ENCODE results near the gene METTL25B. TPM values are rescaled to one million over a fixed set of nuclear protein-coding genes. Genes with fewer than 3 reads are reported as not detected.
A peak's percentile ranks its signal among the peaks of the same experiment; 100 is the strongest.

Gene METTL25B
- total and polyA plus RNA-seq, 7 experiments from 2014 or later = 4.4 to 29.8 (median 29.0) TPM

GRCh38 chr1:156772728-156773497, 44.6 kb downstream of the METTL25B start:
- Mint-ChIP-seq H3K27me3 (no peaks in the 10 kb centered on the region), H3K4me1 (peaks cover 50 to 81% (median 75%) of the 10 kb centered on the region in 7 donors), H3K27ac (peak overlapping the region in 2 of 9 donors; percentile 15 to 21), H3K4me3 (peak overlapping the region in 3 of 10 donors; percentile 9 to 38 (median 33)), H3K36me3 (peaks cover 10 to 40% (median 21%) of the 10 kb centered on the region in 5 donors), H3K9me3 (peaks cover 0 to 1% (median 0%) of the 10 kb centered on the region in 11 donors)
- Histone ChIP-seq H3K27ac (ENCODE audit: low read depth, low read length) (no peak overlapping the region), H3K4me3 (ENCODE audit: low read length) (no peak overlapping the region), H3K36me3 (ENCODE audit: control insufficient read depth in 2 of 3, insufficient read depth in 3 of 3, low read length in 3 of 3) (peaks cover 0 to 24% (median 4%) of the 10 kb centered on the region in 3 experiments), H3K4me1 (ENCODE audit: control insufficient read depth in 2 of 2, insufficient read depth in 2 of 2, low read length in 2 of 2) (peaks cover 32 to 45% of the 10 kb centered on the region in 2 donors), H3K27me3 (ENCODE audit: control insufficient read depth in 2 of 2, insufficient read depth in 2 of 2, low read length in 2 of 2) (no peaks in the 10 kb centered on the region), H3K9me3 (ENCODE audit: control insufficient read depth in 2 of 3, low read length in 3 of 3) (no peaks in the 10 kb centered on the region)
- DNase-seq (no peak), ATAC-seq (no peak)
- intact Hi-C loops (cut with micrococcal nuclease) = no loop called here
- CTCF ChIA-PET = interaction anchor here (0.8 kb wide), 1 partner anchor 45 kb away, joined by 3 read pairs; the partner anchor contains the start of genes ISG20L2 and METTL25B
- POLR2A ChIA-PET = no interaction called here

DNA sequence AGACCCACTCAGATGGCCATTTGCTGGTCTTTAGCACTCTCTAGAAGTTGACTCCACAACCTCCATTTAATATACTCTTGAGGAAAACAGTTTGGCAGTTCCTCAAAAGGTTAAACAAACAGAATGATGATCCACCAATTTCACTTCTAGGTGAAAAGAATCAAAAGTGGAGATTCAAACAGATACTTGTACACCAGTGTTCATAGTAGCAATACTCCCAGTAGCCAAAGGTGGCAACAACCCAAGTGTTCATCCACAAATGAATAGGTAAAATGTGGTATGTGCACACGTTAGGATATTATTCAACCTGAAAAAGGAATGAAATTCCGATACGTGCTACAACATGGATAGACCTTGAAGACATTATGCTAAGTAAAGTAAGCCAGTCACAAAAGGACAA, 45.3 kb downstream of the METTL25B start:
- Mint-ChIP-seq H3K27me3 (no peaks in the 10 kb centered on the region), H3K27ac (peak overlapping the region in 2 of 9 donors; percentile 5 to 16), H3K36me3 (peaks cover 10 to 40% (median 19%) of the 10 kb centered on the region in 5 donors), H3K9me3 (peaks cover 0 to 1% (median 0%) of the 10 kb centered on the region in 11 donors), H3K4me3 (peak overlapping the region in 2 of 10 donors; percentile 33 to 38), H3K4me1 (peaks cover 49 to 83% (median 78%) of the 10 kb centered on the region in 7 donors)
- CTCF ChIA-PET = no interaction called here
- no peak for DNase-seq
- H3K4me3 ChIP-seq (ENCODE audit: low read length) = no peak overlapping the region
- H3K27me3 ChIP-seq (ENCODE audit: control insufficient read depth in 2 of 2, insufficient read depth in 2 of 2, low read length in 2 of 2) = no peaks in the 10 kb centered on the region
- H3K4me1 ChIP-seq (ENCODE audit: control insufficient read depth in 2 of 2, insufficient read depth in 2 of 2, low read length in 2 of 2) = peaks cover 26 to 38% of the 10 kb centered on the region in 2 donors
- no peak for ATAC-seq
- intact Hi-C loops (cut with micrococcal nuclease) = no loop called here
- H3K36me3 ChIP-seq (ENCODE audit: control insufficient read depth in 2 of 3, insufficient read depth in 3 of 3, low read length in 3 of 3) = peaks cover 0 to 23% (median 4%) of the 10 kb centered on the region in 3 experiments
- H3K27ac ChIP-seq (ENCODE audit: low read depth, low read length) = no peak overlapping the region
- POLR2A ChIA-PET = no interaction called here
- H3K9me3 ChIP-seq (ENCODE audit: control insufficient read depth in 2 of 3, low read length in 3 of 3) = no peaks in the 10 kb centered on the region

DNA sequence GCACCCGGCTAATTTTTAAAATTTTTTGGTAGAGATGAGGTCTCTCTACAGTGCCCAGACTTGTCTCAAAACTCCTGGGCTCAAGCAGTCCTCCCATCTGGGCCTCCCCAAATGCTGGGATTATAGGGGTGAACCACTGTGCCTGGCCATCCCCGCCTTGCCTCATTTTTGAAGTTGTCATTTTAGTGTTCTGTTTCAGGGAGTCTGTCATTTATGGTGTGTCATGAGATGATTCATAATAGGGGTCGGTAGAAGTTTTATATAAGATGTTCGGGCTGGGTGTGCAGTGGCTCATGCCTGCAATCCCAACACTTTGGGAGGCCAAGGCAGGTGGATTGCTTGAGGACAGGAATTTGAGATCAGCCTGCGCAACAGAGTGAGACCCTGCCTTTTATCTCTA, 47.5 kb downstream of the METTL25B start:
- Histone ChIP-seq H3K27ac (ENCODE audit: low read depth, low read length) (peak overlapping the region; percentile 21), H3K9me3 (ENCODE audit: control insufficient read depth in 2 of 3, low read length in 3 of 3) (no peaks in the 10 kb centered on the region), H3K4me3 (ENCODE audit: low read length) (no peak overlapping the region), H3K36me3 (ENCODE audit: control insufficient read depth in 2 of 3, insufficient read depth in 3 of 3, low read length in 3 of 3) (peaks cover 0 to 19% (median 4%) of the 10 kb centered on the region in 3 experiments), H3K27me3 (ENCODE audit: control insufficient read depth in 2 of 2, insufficient read depth in 2 of 2, low read length in 2 of 2) (no peaks in the 10 kb centered on the region), H3K4me1 (ENCODE audit: control insufficient read depth in 2 of 2, insufficient read depth in 2 of 2, low read length in 2 of 2) (peaks cover 20 to 23% of the 10 kb centered on the region in 2 donors)
- Mint-ChIP-seq H3K4me3 (peak overlapping the region in 2 of 10 donors; percentile 23 to 31), H3K9me3 (peaks cover 0 to 1% (median 0%) of the 10 kb centered on the region in 11 donors), H3K27me3 (no peaks in the 10 kb centered on the region), H3K36me3 (peaks cover 7 to 29% (median 10%) of the 10 kb centered on the region in 5 donors), H3K4me1 (peaks cover 33 to 62% (median 59%) of the 10 kb centered on the region in 7 donors), H3K27ac (peak overlapping the region in 2 of 9 donors; percentile 6 to 52)
- DNase-seq = no peak
- no peak for ATAC-seq
- ChIA-PET CTCF (interaction anchor here (0.9 kb wide), 2 partner anchors 21 to 193 kb away, joined by 3 to 4 read pairs; no protein-coding TSS in a partner anchor), POLR2A (no interaction called here)
- intact Hi-C loops (cut with micrococcal nuclease) = no loop called here

DNA sequence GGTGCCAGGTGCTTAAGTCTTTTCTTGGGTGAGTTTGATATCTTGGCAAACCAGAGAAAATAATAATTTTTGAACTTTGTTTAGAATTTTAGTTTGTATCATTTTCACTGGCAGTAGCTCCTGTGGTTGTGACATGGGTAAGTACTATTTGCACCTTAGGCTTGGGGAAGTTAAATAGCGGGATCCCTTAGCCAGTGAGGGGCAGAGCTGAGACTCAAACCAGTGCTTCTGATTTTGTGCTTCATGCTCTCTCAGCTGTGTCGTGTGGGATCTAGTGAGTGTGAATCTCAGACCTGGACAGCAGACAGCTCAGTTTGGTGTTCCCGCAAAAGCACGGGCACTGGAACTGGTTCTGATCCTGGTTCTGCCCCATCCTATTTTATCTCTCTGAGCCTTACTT, 48.7 kb downstream of the METTL25B start:
- Histone ChIP-seq H3K4me3 (ENCODE audit: low read length) (no peak overlapping the region), H3K27me3 (ENCODE audit: control insufficient read depth in 2 of 2, insufficient read depth in 2 of 2, low read length in 2 of 2) (no peaks in the 10 kb centered on the region), H3K27ac (ENCODE audit: low read depth, low read length) (no peak overlapping the region), H3K36me3 (ENCODE audit: control insufficient read depth in 2 of 3, insufficient read depth in 3 of 3, low read length in 3 of 3) (peaks cover 0 to 21% (median 4%) of the 10 kb centered on the region in 3 experiments), H3K4me1 (ENCODE audit: control insufficient read depth in 2 of 2, insufficient read depth in 2 of 2, low read length in 2 of 2) (peaks cover 20% of the 10 kb centered on the region in 2 donors), H3K9me3 (ENCODE audit: control insufficient read depth in 2 of 3, low read length in 3 of 3) (no peaks in the 10 kb centered on the region)
- POLR2A ChIA-PET = no interaction called here
- Mint-ChIP-seq H3K4me3 (peak overlapping the region in 3 of 10 donors; percentile 0 to 50 (median 30)), H3K27ac (peak overlapping the region in 6 of 9 donors; percentile 7 to 62 (median 40)), H3K36me3 (peaks cover 10 to 31% (median 12%) of the 10 kb centered on the region in 5 donors), H3K27me3 (no peaks in the 10 kb centered on the region), H3K9me3 (no peaks in the 10 kb centered on the region), H3K4me1 (peaks cover 36 to 64% (median 61%) of the 10 kb centered on the region in 7 donors)
- intact Hi-C loops (cut with micrococcal nuclease) = no loop called here
- DNase-seq (no peak), ATAC-seq (no peak)
- CTCF ChIA-PET = interaction anchor here (0.7 to 1.4 kb wide), 3 partner anchors 20 to 51 kb away, joined by 3 to 4 read pairs (median 3); partner anchors contain the start of gene HDGF

DNA sequence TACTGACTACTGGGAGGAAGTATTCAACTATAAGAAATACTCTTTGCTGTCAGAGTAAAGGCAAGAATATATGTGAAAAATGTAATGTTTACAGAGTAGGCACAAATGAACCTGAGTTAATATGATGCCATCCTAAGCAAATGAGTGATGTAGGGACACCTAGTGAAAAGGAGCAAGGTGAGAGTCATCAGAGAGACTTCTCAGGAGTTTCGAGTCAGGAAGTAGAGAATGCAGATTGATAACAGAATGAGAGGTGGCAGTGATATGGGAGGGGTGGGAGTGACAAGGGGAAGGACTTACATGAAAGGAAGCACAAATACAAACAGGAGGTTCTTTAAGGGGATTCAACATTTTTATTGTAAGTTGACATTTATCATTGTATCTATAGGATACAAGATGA, 49.3 kb downstream of the METTL25B start:
- Histone ChIP-seq H3K9me3 (ENCODE audit: control insufficient read depth in 2 of 3, low read length in 3 of 3) (no peaks in the 10 kb centered on the region), H3K27me3 (ENCODE audit: control insufficient read depth in 2 of 2, insufficient read depth in 2 of 2, low read length in 2 of 2) (no peaks in the 10 kb centered on the region), H3K4me1 (ENCODE audit: control insufficient read depth in 2 of 2, insufficient read depth in 2 of 2, low read length in 2 of 2) (peaks cover 14 to 20% of the 10 kb centered on the region in 2 donors), H3K36me3 (ENCODE audit: control insufficient read depth in 2 of 3, insufficient read depth in 3 of 3, low read length in 3 of 3) (peaks cover 0 to 21% (median under 1%) of the 10 kb centered on the region in 3 experiments), H3K27ac (ENCODE audit: low read depth, low read length) (no peak overlapping the region), H3K4me3 (ENCODE audit: low read length) (no peak overlapping the region)
- ATAC-seq = no peak
- no peaks in the 10 kb centered on the region for H3K27me3 Mint-ChIP-seq
- intact Hi-C loops (cut with micrococcal nuclease) = no loop called here
- DNase-seq = no peak
- H3K4me3 Mint-ChIP-seq = peak overlapping the region in 7 of 10 donors; percentile 1 to 50 (median 12)
- H3K36me3 Mint-ChIP-seq = peaks cover 8 to 32% (median 18%) of the 10 kb centered on the region in 5 donors
- H3K9me3 Mint-ChIP-seq = no peaks in the 10 kb centered on the region
- ChIA-PET CTCF (interaction anchor here (1.4 kb wide), 1 partner anchor 51 kb away, joined by 4 read pairs; no protein-coding TSS in a partner anchor), POLR2A (no interaction called here)
- H3K4me1 Mint-ChIP-seq = peaks cover 36 to 62% (median 57%) of the 10 kb centered on the region in 7 donors
- H3K27ac Mint-ChIP-seq = peak overlapping the region in 8 of 9 donors; percentile 9 to 80 (median 48)

DNA sequence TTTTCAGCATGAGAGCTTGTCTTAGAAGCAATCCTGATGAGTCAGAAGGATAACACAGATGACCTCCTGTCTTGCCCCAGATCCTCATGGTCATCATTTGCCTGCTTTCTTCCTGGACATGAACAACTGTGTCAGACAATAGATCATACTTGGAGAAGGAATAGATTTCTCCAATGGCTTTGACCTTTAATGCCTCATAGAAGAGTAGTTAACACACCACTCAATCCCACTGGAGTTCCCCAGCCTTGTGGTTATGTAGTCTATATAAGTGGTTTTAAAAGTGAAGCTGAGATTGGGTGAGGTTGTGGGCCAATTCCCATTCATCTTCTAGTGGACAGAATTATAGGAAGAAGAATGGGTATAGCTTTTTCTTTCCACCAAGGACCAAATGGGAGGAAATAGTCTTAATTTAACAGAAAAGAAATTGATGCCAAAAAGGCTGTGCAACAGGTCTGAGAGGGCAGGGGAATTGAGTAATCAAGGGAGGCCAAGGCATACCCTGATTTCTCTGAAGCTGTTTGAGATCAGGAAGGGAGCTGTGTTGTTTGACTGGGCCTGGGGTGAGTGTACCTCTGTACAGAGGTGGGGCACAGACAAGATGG, 53.4 kb downstream of the METTL25B start:
- H3K36me3 Mint-ChIP-seq = peaks cover 0 to 28% (median 19%) of the 10 kb centered on the region in 5 donors
- no peaks in the 10 kb centered on the region for H3K27me3 Mint-ChIP-seq
- ATAC-seq = no peak
- intact Hi-C loops (cut with micrococcal nuclease) = no loop called here
- peak overlapping the region in 1 of 9 donors; percentile 46 for H3K27ac Mint-ChIP-seq
- CTCF ChIA-PET = interaction anchor here (1.5 to 1.8 kb wide), 2 partner anchors 11 to 56 kb away, joined by 5 read pairs; no protein-coding TSS in a partner anchor
- H3K9me3 Mint-ChIP-seq = no peaks in the 10 kb centered on the region
- no peaks in the 10 kb centered on the region for H3K9me3 ChIP-seq (ENCODE audit: control insufficient read depth in 2 of 3, low read length in 3 of 3)
- H3K4me3 ChIP-seq (ENCODE audit: low read length) = no peak overlapping the region
- no peak overlapping the region for H3K27ac ChIP-seq (ENCODE audit: low read depth, low read length)
- H3K36me3 ChIP-seq (ENCODE audit: control insufficient read depth in 2 of 3, insufficient read depth in 3 of 3, low read length in 3 of 3) = peaks cover 5 to 46% (median 13%) of the 10 kb centered on the region in 3 experiments
- H3K27me3 ChIP-seq (ENCODE audit: control insufficient read depth in 2 of 2, insufficient read depth in 2 of 2, low read length in 2 of 2) = no peaks in the 10 kb centered on the region
- DNase-seq = no peak
- POLR2A ChIA-PET = no interaction called here
- no peak overlapping the region for H3K4me3 Mint-ChIP-seq
- H3K4me1 Mint-ChIP-seq = peaks cover 21 to 42% (median 32%) of the 10 kb centered on the region in 7 donors
- peaks cover 5 to 8% of the 10 kb centered on the region in 2 donors for H3K4me1 ChIP-seq (ENCODE audit: control insufficient read depth in 2 of 2, insufficient read depth in 2 of 2, low read length in 2 of 2)

Data from naive thymus-derived CD4-positive, alpha-beta T cell (primary cell).